IPS-15b (cell line): ENCODE data around the gene FAM168A.

Experiments used
- H3K27me3 ChIP-seq: one replicate; pipeline ENCODE4 v1.6.1; 2013; ENCODE audit warnings: low read length; ENCODE audit not compliant: control insufficient read depth, insufficient read depth
- H3K36me3 ChIP-seq: one replicate; pipeline ENCODE4 v1.6.1; 2013; ENCODE audit warnings: low read length; ENCODE audit not compliant: control insufficient read depth, insufficient read depth
- H3K4me1 ChIP-seq: one replicate; pipeline ENCODE4 v1.6.1; 2013; ENCODE audit warnings: mild to moderate bottlenecking, low read length; ENCODE audit not compliant: control insufficient read depth, insufficient read depth
- H3K4me3 ChIP-seq: one replicate; pipeline ENCODE4 v1.5.1; 2013; ENCODE audit warnings: low read depth, low read length
- H3K9ac ChIP-seq: one replicate; pipeline ENCODE4 v1.6.1; 2013; ENCODE audit warnings: low read depth, mild to moderate bottlenecking, low read length
- H3K9me3 ChIP-seq: one replicate; pipeline ENCODE4 v1.6.1; 2013; ENCODE audit warnings: mild to moderate bottlenecking, low read length; ENCODE audit not compliant: control insufficient read depth, insufficient read depth

The FAM168A gene

DNA sequence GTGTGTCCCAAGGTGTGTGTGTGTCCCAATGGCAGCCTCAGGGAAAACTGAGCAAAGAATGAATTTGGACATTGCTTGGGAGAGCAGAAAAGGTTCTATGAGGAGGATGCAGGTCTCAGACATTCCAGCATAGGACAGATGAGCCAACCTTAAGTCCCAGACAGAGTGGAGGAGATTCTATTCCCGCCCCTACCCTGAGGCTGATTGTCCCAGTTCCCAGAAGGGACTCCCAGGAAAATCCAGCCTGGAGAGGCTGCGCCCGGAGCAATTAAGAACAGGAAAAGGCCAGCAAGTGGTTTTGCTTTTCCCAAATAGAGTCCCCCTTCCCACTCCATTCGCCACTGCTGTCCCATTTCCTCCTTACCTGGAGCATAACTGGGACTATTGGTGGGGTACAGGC is 167.6 kb downstream of the FAM168A start:
- no peaks in the 10 kb centered on the region for H3K4me1 ChIP-seq
- no peak overlapping the region for H3K9ac ChIP-seq
- H3K27me3 ChIP-seq = no peaks in the 10 kb centered on the region
- no peaks in the 10 kb centered on the region for H3K36me3 ChIP-seq
- no peaks in the 10 kb centered on the region for H3K9me3 ChIP-seq
- H3K4me3 ChIP-seq = no peak overlapping the region

DNA sequence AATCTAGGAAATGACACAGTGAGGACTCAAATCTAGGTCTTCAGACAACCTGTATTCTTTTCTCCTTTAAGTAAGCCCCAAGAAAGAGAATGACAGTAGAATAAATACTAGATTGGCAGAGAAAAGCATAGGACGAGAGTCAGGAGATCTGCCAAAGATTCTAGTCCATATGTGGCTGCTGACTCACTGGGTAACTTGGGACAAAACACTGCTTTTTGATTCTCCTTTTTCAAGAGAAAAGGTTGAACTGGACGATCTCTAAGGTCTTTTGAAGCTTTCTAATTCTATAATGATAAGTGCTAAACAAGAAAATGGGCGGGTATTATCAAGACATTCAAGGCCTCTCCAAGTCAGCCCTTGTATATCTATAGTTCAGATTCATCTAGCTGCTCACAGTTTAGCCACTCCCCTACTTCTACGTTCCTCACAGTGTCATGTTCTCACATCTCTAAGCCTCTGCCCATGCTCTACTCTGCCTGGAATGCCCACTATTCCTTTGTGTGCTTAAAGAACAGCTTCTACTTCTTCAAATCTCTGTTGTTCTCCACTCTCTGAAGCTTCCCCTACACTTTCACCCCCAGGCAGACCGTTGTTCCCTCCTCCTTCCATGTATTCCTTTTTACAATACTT is 168.7 kb downstream of the FAM168A start:
- no peaks in the 10 kb centered on the region for H3K4me1 ChIP-seq
- no peak overlapping the region for H3K4me3 ChIP-seq
- no peaks in the 10 kb centered on the region for H3K9me3 ChIP-seq
- H3K36me3 ChIP-seq = no peaks in the 10 kb centered on the region
- H3K9ac ChIP-seq = no peak overlapping the region
- no peaks in the 10 kb centered on the region for H3K27me3 ChIP-seq

DNA sequence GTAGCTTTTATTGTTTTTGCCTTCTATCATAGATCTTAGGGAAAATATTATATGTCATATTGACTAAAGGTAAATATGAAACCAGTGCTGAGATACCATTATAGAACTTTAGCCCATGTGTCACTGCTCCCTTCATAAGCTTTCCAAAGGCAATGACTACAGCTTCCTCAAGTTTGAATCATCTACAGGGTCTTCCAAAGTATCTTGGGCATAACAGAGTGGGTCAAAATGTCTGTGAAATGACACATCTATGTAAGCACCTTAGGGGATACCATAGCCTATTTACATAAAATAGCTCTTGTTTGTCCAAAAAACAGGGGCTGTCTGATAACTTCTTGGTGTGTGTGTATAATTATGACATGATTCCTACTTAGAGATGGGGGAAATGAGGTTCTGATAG is 169.2 kb downstream of the FAM168A start:
- no peaks in the 10 kb centered on the region for H3K4me1 ChIP-seq
- no peaks in the 10 kb centered on the region for H3K9me3 ChIP-seq
- H3K9ac ChIP-seq = no peak overlapping the region
- H3K36me3 ChIP-seq = no peaks in the 10 kb centered on the region
- H3K27me3 ChIP-seq = no peaks in the 10 kb centered on the region
- no peak overlapping the region for H3K4me3 ChIP-seq

- no peaks in the 10 kb centered on the region for H3K9me3 ChIP-seq
- H3K27me3 ChIP-seq = no peaks in the 10 kb centered on the region
- no peaks in the 10 kb centered on the region for H3K36me3 ChIP-seq
- no peak overlapping the region for H3K4me3 ChIP-seq
- H3K9ac ChIP-seq = no peak overlapping the region
- H3K4me1 ChIP-seq = no peaks in the 10 kb centered on the region
Measured at GRCh38 chr11:73428227-73428626, 169.7 kb downstream of the FAM168A start.

- Histone ChIP-seq H3K36me3 (no peaks in the 10 kb centered on the region), H3K4me3 (no peak overlapping the region), H3K9me3 (no peaks in the 10 kb centered on the region), H3K9ac (no peak overlapping the region), H3K27me3 (no peaks in the 10 kb centered on the region), H3K4me1 (peaks cover 6% of the 10 kb centered on the region)
Measured at GRCh38 chr11:73426219-73426850, 171.6 kb downstream of the FAM168A start.

DNA sequence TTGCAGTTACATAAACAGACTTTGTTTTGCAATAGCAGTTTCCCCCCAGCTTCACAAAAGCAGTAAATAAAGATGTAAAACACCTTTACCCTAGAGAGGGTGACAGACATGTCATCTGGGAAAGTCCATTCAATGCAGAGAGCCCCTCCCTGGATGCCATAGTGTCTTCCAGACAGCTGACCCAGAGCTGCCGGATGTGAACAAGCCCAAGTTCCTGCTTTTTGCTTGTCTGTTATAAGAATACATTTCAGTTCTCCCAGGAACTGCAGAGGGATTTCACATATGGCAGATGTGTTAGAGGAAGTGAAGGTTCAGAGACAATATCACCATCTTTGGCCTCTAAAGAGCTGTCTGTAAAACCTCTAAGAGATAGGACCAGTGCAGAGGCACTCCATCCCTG is 172.8 kb downstream of the FAM168A start:
- Histone ChIP-seq H3K9me3 (no peaks in the 10 kb centered on the region), H3K27me3 (no peaks in the 10 kb centered on the region), H3K36me3 (no peaks in the 10 kb centered on the region), H3K4me3 (no peak overlapping the region), H3K4me1 (peaks cover 6% of the 10 kb centered on the region), H3K9ac (no peak overlapping the region)

GRCh38 chr11:73423506-73423905 is 174.4 kb downstream of the FAM168A start:
- no peak overlapping the region for H3K9ac ChIP-seq
- no peak overlapping the region for H3K4me3 ChIP-seq
- no peaks in the 10 kb centered on the region for H3K9me3 ChIP-seq
- H3K36me3 ChIP-seq = no peaks in the 10 kb centered on the region
- H3K4me1 ChIP-seq = peaks cover 6% of the 10 kb centered on the region
- H3K27me3 ChIP-seq = no peaks in the 10 kb centered on the region

DNA sequence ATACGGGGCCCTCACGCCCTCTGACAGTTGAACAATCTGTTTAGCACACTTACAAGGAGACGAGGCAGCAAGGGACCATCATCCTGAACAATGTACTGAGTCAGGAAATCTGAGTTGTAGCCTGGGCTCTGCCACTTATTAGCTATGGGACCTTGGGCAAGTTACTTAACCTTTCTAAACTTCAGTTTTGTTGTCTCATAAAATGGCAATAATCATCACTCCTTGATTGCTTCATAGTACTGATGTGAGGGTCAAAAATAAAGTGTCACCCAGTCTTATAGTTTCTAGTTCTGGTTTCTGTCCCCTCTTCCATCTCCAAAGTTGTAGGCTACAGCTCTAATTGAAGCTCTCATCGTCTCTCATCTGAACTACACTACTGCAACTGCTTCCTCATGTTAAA is 175.0 kb downstream of the FAM168A start:
- H3K9me3 ChIP-seq = no peaks in the 10 kb centered on the region
- H3K4me1 ChIP-seq = peaks cover 6% of the 10 kb centered on the region
- H3K36me3 ChIP-seq = peaks cover 3% of the 10 kb centered on the region
- no peak overlapping the region for H3K9ac ChIP-seq
- H3K4me3 ChIP-seq = no peak overlapping the region
- no peaks in the 10 kb centered on the region for H3K27me3 ChIP-seq

GRCh38 chr11:73420136-73420535 is 177.8 kb downstream of the FAM168A start:
- H3K27me3 ChIP-seq = no peaks in the 10 kb centered on the region
- peaks cover 3% of the 10 kb centered on the region for H3K36me3 ChIP-seq
- H3K9me3 ChIP-seq = no peaks in the 10 kb centered on the region
- peaks cover 6% of the 10 kb centered on the region for H3K4me1 ChIP-seq
- H3K4me3 ChIP-seq = no peak overlapping the region
- H3K9ac ChIP-seq = no peak overlapping the region

DNA sequence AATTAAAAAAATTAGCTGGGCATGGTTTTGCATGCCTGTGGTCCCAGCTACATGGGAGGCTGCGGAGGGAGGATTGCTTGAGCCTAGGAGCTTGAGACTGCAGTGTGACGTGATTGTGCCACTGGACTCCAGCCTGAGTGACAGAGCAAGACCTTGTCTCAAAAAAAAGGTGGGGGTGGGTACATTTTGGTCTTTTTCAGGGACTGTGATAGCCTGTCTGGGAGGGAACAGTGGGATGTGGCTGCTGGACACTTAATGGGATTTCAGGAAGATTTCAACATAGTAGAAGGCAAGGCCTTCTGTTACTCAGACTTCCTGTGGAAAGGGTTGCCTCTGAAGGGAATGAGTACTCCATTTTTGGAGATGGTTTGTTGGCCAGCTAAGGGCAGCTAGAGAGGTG is 181.1 kb downstream of the FAM168A start:
- peaks cover 4% of the 10 kb centered on the region for H3K4me1 ChIP-seq
- H3K27me3 ChIP-seq = no peaks in the 10 kb centered on the region
- no peaks in the 10 kb centered on the region for H3K9me3 ChIP-seq
- no peak overlapping the region for H3K9ac ChIP-seq
- no peak overlapping the region for H3K4me3 ChIP-seq
- H3K36me3 ChIP-seq = peaks cover 3% of the 10 kb centered on the region

DNA sequence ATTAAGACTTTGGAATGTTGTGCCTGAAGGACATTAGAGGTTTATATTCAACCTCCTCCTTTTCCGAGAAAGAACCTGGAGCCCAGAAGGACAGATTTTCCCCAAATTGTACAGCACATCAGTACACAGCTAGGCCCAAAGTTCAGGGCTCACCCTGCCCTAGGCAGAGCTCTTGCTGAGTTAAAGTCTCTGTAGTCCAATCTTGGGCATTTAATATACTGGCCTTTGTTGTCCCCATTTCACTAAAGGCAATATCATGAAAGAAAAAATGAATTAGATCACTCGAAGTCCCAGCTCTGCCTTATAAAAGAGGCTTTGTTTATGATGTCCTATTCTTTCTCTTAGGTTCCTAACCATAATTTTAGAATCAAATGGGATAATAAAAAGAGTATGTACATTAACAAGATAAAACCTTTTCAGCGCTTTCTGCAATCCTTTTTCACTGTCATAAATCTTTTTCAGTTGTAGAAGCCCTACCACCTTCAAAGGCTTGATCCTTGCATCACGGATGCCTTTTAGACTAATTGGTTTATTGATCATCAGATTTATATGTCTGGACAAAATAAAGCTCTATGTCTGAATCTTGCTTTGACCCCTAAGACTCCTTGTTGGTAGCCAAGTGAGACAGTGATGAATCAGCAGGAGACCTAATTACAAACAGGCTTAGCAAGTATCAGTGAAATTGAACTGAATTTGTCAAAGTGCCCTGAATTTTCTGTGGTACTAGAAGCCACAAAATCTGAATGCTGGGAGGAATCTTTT is 181.9 kb downstream of the FAM168A start:
- Histone ChIP-seq H3K36me3 (peaks cover 4% of the 10 kb centered on the region), H3K4me3 (no peak overlapping the region), H3K9ac (no peak overlapping the region), H3K27me3 (no peaks in the 10 kb centered on the region), H3K9me3 (no peaks in the 10 kb centered on the region), H3K4me1 (no peaks in the 10 kb centered on the region)
